Activated T-cell treated with anti-CD3 and anti-CD28 coated beads, Interleukin-2, amount 50 U/mL, for 24 hours (primary cell): Measurements from ENCODE around the gene WDR27.
"Not testable (repeated sequence)": the region's sequence is repeated elsewhere in the genome, so short reads cannot be mapped to it uniquely, and the experiment has no call there.

Experiments
- DNase-seq: peaks from one replicate; pipeline ENCODE4 v3.0.0-alpha.2; 2020
- H3K27ac Mint-ChIP-seq: 2 replicates; pipeline ENCODE4 v1.8.0; 2020; ENCODE audit warnings: mild to moderate bottlenecking, mixed read lengths
- H3K27me3 Mint-ChIP-seq: 2 replicates; pipeline ENCODE4 v1.8.0; 2020; ENCODE audit warnings: mixed read lengths
- H3K36me3 Mint-ChIP-seq: 2 replicates; pipeline ENCODE4 v1.8.0; 2020; ENCODE audit warnings: low read depth, mixed read lengths
- H3K4me1 Mint-ChIP-seq: 2 replicates; pipeline ENCODE4 v1.8.0; 2020; ENCODE audit warnings: low read depth, mixed read lengths
- H3K4me3 Mint-ChIP-seq: 2 replicates; pipeline ENCODE4 v1.8.0; 2020; ENCODE audit warnings: mild to moderate bottlenecking, moderate library complexity, mixed read lengths
- H3K9me3 Mint-ChIP-seq: 2 replicates; pipeline ENCODE4 v1.8.0; 2020; ENCODE audit warnings: mixed read lengths

Gene WDR27

GRCh38 chr6:169455470-169455869, 246.4 kb downstream of the WDR27 start:
- Mint-ChIP-seq H3K27me3 (no peaks in the 10 kb centered on the region), H3K4me1 (no peaks in the 10 kb centered on the region), H3K27ac (no peak overlapping the region), H3K36me3 (no peaks in the 10 kb centered on the region), H3K9me3 (peaks cover 8% of the 10 kb centered on the region), H3K4me3 (no peak overlapping the region)
- DNase-seq, result no peak

GRCh38 chr6:169454872-169455204, 247.0 kb downstream of the WDR27 start:
- Mint-ChIP-seq H3K9me3 (peaks cover 8% of the 10 kb centered on the region), H3K36me3 (no peaks in the 10 kb centered on the region), H3K4me3 (no peak overlapping the region), H3K27ac (no peak overlapping the region), H3K27me3 (no peaks in the 10 kb centered on the region), H3K4me1 (no peaks in the 10 kb centered on the region)
- DNase-seq, result no peak

GRCh38 chr6:169454204-169454871, 247.5 kb downstream of the WDR27 start:
- Mint-ChIP-seq H3K27ac (no peak overlapping the region), H3K36me3 (no peaks in the 10 kb centered on the region), H3K9me3 (peaks cover 5% of the 10 kb centered on the region), H3K27me3 (no peaks in the 10 kb centered on the region), H3K4me3 (no peak overlapping the region), H3K4me1 (no peaks in the 10 kb centered on the region)
- no peak for DNase-seq

DNA sequence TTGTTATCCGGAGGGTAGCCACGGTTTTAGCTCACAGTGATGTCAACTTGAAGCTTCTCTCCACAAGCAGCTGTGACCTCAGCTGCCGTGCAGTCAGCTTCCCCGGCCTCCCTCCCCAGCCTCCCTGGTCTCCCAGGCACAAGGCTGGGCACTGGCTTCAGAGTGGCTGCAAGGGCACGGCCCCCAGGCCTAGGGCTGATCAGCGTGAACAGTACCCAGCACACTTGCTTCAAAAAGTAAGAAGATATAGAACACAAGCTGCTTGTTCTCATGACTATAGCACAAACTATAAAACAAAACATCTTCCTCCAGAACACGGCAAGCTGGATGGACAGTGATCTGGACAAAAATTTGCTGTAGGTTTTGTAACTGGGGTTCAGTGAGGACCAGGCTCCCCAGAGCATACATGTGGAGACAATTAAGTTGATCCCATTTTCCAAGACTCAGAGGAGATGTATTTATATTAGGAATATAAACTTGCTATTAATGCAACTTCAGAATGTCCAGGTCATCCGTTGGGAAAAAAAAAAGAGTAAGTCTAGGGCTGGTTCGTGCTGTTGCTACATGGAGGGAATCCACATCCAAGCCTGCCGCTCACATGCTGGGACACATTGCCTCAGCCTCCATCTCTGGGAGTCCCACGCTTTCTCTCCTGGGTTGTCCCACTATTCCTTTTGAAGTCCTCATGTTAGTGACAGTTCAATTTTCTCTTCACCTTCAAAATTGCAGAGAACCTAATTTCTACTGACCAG, 248.8 kb downstream of the WDR27 start:
- no peaks in the 10 kb centered on the region for H3K4me1 Mint-ChIP-seq
- no peaks in the 10 kb centered on the region for H3K36me3 Mint-ChIP-seq
- H3K27me3 Mint-ChIP-seq, result no peaks in the 10 kb centered on the region
- peaks cover 2% of the 10 kb centered on the region for H3K9me3 Mint-ChIP-seq
- DNase-seq, result no peak
- H3K4me3 Mint-ChIP-seq, result no peak overlapping the region
- H3K27ac Mint-ChIP-seq, result no peak overlapping the region

GRCh38 chr6:169452117-169452868, 249.5 kb downstream of the WDR27 start:
- no peaks in the 10 kb centered on the region for H3K4me1 Mint-ChIP-seq

GRCh38 chr6:169451065-169451838, 250.6 kb downstream of the WDR27 start:
- no peaks in the 10 kb centered on the region for H3K27me3 Mint-ChIP-seq
- H3K36me3 Mint-ChIP-seq, result no peaks in the 10 kb centered on the region
- no peak overlapping the region for H3K27ac Mint-ChIP-seq
- no peaks in the 10 kb centered on the region for H3K9me3 Mint-ChIP-seq
- H3K4me3 Mint-ChIP-seq, result no peak overlapping the region
- H3K4me1 Mint-ChIP-seq, result no peaks in the 10 kb centered on the region
- no peak for DNase-seq

More at GRCh38 chr6:169452117-169452868, 249.5 kb downstream of the WDR27 start:
- Mint-ChIP-seq H3K27me3 (no peaks in the 10 kb centered on the region), H3K36me3 (no peaks in the 10 kb centered on the region), H3K9me3 (peaks cover 2% of the 10 kb centered on the region), H3K4me3 (no peak overlapping the region), H3K27ac (no peak overlapping the region)
- DNase-seq, result no peak

DNA sequence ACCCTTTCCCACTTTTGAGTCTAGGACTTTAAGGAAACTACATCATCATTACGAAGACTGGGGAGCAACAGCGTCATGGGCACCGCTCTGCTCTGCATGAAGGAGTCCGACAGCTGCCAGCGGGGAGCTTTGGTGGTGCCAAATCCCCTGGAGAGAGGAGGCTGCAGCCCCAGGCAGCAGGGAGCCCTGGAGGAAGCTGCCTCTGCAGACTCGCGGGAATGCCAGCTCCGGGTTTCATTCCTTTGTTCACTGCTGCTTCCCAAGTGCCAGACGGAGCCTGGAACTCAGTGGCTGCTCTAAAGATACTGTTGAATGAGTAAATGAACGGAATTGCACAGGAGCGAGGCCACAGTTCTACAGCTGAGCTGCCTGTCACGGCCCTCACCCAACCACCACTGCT, 251.7 kb downstream of the WDR27 start:
- H3K4me3 Mint-ChIP-seq, result no peak overlapping the region
- no peaks in the 10 kb centered on the region for H3K4me1 Mint-ChIP-seq
- H3K27ac Mint-ChIP-seq, result no peak overlapping the region
- DNase-seq, result no peak
- no peaks in the 10 kb centered on the region for H3K36me3 Mint-ChIP-seq
- H3K9me3 Mint-ChIP-seq, result no peaks in the 10 kb centered on the region
- no peaks in the 10 kb centered on the region for H3K27me3 Mint-ChIP-seq

DNA sequence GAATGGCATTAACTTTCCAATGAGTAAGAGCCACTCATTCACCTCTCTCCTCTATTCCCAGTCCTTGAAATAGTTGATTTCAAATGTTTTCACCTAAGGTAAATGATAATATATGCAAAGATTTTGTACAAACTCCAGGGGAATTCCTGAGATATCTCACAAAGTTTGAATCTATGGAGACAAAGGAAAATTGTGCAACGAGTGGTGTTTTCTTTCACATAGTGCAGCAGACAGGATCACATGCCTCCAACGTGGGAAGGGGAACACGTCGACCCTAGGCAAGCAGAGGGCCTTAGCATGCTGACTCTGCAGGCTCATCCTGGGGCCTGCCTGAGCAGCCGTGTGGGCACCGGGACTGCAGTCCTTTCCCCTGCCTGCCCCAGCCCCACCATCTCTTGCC, 252.6 kb downstream of the WDR27 start:
- Mint-ChIP-seq H3K27ac (no peak overlapping the region), H3K4me1 (no peaks in the 10 kb centered on the region), H3K27me3 (peaks cover 1% of the 10 kb centered on the region), H3K4me3 (no peak overlapping the region), H3K36me3 (no peaks in the 10 kb centered on the region), H3K9me3 (no peaks in the 10 kb centered on the region)
- DNase-seq, result no peak

- H3K4me1 Mint-ChIP-seq, result no peaks in the 10 kb centered on the region
- no peak overlapping the region for H3K27ac Mint-ChIP-seq
- no peaks in the 10 kb centered on the region for H3K36me3 Mint-ChIP-seq
These were observed 255.9 kb downstream of the WDR27 start for GRCh38 chr6:169445661-169446581.

GRCh38 chr6:169445227-169445626, 256.6 kb downstream of the WDR27 start:
- H3K27me3 Mint-ChIP-seq, result peaks cover 17% of the 10 kb centered on the region
- no peak for DNase-seq
- no peaks in the 10 kb centered on the region for H3K4me1 Mint-ChIP-seq
- no peak overlapping the region for H3K27ac Mint-ChIP-seq
- H3K36me3 Mint-ChIP-seq, result no peaks in the 10 kb centered on the region
- H3K4me3 Mint-ChIP-seq, result no peak overlapping the region
- H3K9me3 Mint-ChIP-seq, result no peaks in the 10 kb centered on the region

More at GRCh38 chr6:169445661-169446581, 255.9 kb downstream of the WDR27 start:
- no peaks in the 10 kb centered on the region for H3K9me3 Mint-ChIP-seq
- DNase-seq, result no peak
- H3K27me3 Mint-ChIP-seq, result peaks cover 17% of the 10 kb centered on the region
- no peak overlapping the region for H3K4me3 Mint-ChIP-seq

DNA sequence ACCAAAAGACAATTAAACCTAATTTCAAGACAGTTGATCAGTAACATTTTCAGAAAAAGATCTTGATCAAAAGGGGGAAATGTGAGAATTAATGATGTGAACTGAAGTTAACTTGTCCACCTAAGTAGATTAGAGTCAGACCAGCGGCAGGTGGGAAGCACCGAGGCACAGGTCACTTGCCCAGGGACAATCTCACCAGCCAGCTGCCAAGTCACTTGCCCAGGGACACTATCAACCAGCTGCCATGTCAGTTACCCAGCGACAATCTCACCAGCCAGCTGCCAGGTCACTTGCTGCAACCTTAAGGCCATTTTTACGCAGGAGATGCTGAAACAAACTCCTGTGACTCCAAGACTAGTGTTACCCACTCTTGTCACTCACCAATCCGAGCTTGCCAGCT, 260.5 kb downstream of the WDR27 start:
- Mint-ChIP-seq H3K36me3 (no peaks in the 10 kb centered on the region), H3K4me1 (no peaks in the 10 kb centered on the region), H3K27me3 (peaks cover 17% of the 10 kb centered on the region), H3K4me3 (no peak overlapping the region), H3K27ac (no peak overlapping the region), H3K9me3 (no peaks in the 10 kb centered on the region)
- DNase-seq, result no peak

DNA sequence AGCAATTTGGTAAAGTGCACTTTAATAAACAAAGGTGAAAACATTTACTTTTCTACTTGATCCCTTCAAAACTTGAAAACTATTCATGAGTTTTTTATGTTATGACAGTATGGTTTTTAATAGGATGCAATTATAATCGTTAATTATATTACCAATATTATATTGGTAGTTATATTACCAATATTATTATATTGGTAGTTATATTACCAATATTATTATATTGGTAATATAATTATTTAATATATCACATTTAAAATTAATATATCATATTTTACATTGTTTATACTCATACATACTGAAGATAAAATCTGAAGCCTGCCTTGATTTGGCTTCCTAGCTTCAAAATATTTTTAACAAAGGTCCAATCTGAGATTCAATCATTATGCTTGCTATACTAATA, 262.1 kb downstream of the WDR27 start:
- no peaks in the 10 kb centered on the region for H3K36me3 Mint-ChIP-seq
- peaks cover 17% of the 10 kb centered on the region for H3K27me3 Mint-ChIP-seq
- H3K4me1 Mint-ChIP-seq, result no peaks in the 10 kb centered on the region
- H3K9me3 Mint-ChIP-seq, result peaks cover under 1% of the 10 kb centered on the region
- H3K27ac Mint-ChIP-seq, result no peak overlapping the region
- H3K4me3 Mint-ChIP-seq, result no peak overlapping the region
- no peak for DNase-seq

DNA sequence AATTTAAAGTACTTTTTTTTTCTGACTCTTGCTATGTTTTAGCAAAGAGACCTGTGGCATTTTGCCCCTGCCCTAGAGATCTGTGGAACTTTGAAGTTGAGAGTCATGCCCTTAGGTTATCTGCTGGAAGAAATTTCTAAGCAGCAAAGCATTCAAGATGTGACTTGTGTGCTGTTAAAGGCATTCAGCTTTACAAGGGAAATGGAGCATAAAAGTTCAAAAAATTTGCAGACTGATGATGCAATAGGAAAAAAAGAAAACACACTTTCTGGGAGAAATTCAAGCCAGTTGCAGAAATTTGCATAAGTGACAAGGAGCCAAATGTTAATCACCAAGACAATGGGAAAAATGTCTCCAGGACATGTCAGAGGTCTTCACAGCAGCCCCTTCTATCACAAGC, 267.3 kb downstream of the WDR27 start:
- peaks cover 32% of the 10 kb centered on the region for H3K9me3 Mint-ChIP-seq
- H3K36me3 Mint-ChIP-seq, result not testable (repeated sequence)

More for the DNA sequence above, 267.3 kb downstream of the WDR27 start:
- not testable (repeated sequence) for H3K27ac Mint-ChIP-seq, H3K4me1 Mint-ChIP-seq, H3K4me3 Mint-ChIP-seq, DNase-seq, H3K27me3 Mint-ChIP-seq
